ENCODE results near the gene ERI3. TPM values are rescaled to one million over a fixed set of nuclear protein-coding genes. Genes with fewer than 3 reads are reported as not detected.

The ERI3 gene
- total RNA-seq, 1 experiment from 2014 or later: 74.2 TPM

DNA sequence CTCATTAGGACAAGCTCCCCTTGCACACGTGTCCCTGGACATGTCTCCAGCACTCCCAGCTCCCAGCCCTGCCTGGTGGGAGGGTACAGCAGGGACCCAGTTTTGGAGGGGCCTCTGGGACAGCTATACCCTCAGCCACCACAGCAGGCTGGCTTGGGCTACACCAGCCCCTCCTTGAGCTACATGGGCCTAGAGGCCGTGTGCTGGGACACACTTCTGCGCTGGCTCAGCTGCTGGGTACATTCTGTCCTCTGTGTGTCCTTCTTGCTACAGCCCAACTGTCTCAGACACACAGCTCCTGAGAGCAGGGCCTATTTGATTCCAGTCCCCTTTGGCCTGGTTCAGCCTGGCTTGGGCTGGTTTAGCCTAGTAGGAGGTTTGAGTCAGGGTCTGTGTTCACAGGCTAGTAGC, 115.1 kb downstream of the ERI3 start (continued):
- no peak for TF ChIP-seq REST (IDR thresholded peaks at IDR 0.05; ENCODE audit: low read depth)
- TF ChIP-seq YY1 (IDR thresholded peaks at IDR 0.05; ENCODE audit: extremely low read depth, insufficient replicate concordance, low read depth, low read length): no peak
- TF ChIP-seq CTCF (IDR thresholded peaks at IDR 0.05 in 2 of 3, conservative IDR thresholded peaks at IDR 0.05 in 1 of 3; ENCODE audit: borderline replicate concordance in 1 of 3, insufficient read depth in 1 of 3, low read depth in 2 of 3, low read length in 2 of 3): no peak
- TF ChIP-seq POLR2AphosphoS5 (IDR thresholded peaks at IDR 0.05; ENCODE audit: low read depth, low read length): no peak

- Histone ChIP-seq H4K20me1 (ENCODE audit: insufficient read depth) (no peaks in the 10 kb centered on the region), H3K4me3 (replicated peaks in 1 of 2; ENCODE audit: low read depth in 1 of 2, low read length in 2 of 2) (no peak overlapping the region), H3K27me3 (ENCODE audit: insufficient read depth, low read length) (no peaks in the 10 kb centered on the region), H3K9ac (ENCODE audit: low read length) (no peak overlapping the region), H3K79me2 (ENCODE audit: insufficient read depth, low read length) (no peaks in the 10 kb centered on the region), H3K27ac (ENCODE audit: low read depth, low read length) (peak overlapping the region; percentile 36; the same call in 1 of the 2 replicates), H3K4me2 (ENCODE audit: low read length) (no peak overlapping the region), H3K4me1 (ENCODE audit: control insufficient read depth in 1 of 2, insufficient read depth in 2 of 2, low read length in 2 of 2) (peaks cover 19 to 22% of the 10 kb centered on the region in 2 experiments), H3K9me3 (ENCODE audit: control insufficient read depth in 1 of 2, insufficient read depth in 1 of 2, low read depth in 1 of 2, low read length in 2 of 2) (no peaks in the 10 kb centered on the region), H3K36me3 (ENCODE audit: control insufficient read depth in 1 of 2, insufficient read depth in 2 of 2, low read length in 2 of 2) (0 out of 4 replicates have a peak, but pooled peaks cover 0 to 5% of the 10 kb centered on the region in 2 experiments), H3K9me2 (ENCODE audit: insufficient read depth) (no peaks in the 10 kb centered on the region), H2AFZ (ENCODE audit: low read depth, low read length, poor library complexity, severe bottlenecking) (no peak overlapping the region)
- DNase-seq (ENCODE audit: low read depth, low spot score) (no peak), ATAC-seq (no peak)
- CTCF ChIA-PET: interaction anchor here (1.2 kb wide), 1 partner anchor 28 kb away, joined by 3 read pairs; no protein-coding TSS in a partner anchor
- POLR2A ChIA-PET: no interaction called here
- RAD21 ChIA-PET (ENCODE audit: low non-redundant PET in 1 of 2, low total read pairs in 2 of 2, uncharacterized antibody in 2 of 2, unreplicated experiment in 2 of 2): no interaction called here
- no TSS peak for BruUV-seq (replicated peaks)
- intact Hi-C loops (cut with micrococcal nuclease): loop anchor here (5.0 kb wide), 1 partner anchor 147 kb away; no protein-coding TSS in a partner anchor
- TF ChIP-seq SP1 (IDR thresholded peaks at IDR 0.05; ENCODE audit: low read depth) (no peak), POLR2A (IDR thresholded peaks at IDR 0.05; ENCODE audit: borderline replicate concordance, extremely low read depth, insufficient read depth, insufficient read length) (no peak), JUND (IDR thresholded peaks at IDR 0.05) (no peak), SIN3A (IDR thresholded peaks at IDR 0.05; ENCODE audit: low read depth) (no peak), POLR2AphosphoS5 (IDR thresholded peaks at IDR 0.05; ENCODE audit: low read depth, low read length) (no peak), YY1 (IDR thresholded peaks at IDR 0.05; ENCODE audit: extremely low read depth, insufficient replicate concordance, low read depth, low read length) (no peak), CTCF (IDR thresholded peaks at IDR 0.05 in 2 of 3, conservative IDR thresholded peaks at IDR 0.05 in 1 of 3; ENCODE audit: borderline replicate concordance in 1 of 3, insufficient read depth in 1 of 3, low read depth in 2 of 3, low read length in 2 of 3) (no peak), RAD21 (IDR thresholded peaks at IDR 0.05; ENCODE audit: low read depth) (no peak), CBX3 (IDR thresholded peaks at IDR 0.05; ENCODE audit: low read depth) (no peak)
- TF ChIP-seq, protein P1, sequence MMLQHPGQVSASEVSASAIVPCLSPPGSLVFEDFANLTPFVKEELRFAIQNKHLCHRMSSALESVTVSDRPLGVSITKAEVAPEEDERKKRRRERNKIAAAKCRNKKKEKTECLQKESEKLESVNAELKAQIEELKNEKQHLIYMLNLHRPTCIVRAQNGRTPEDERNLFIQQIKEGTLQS (IDR thresholded peaks at IDR 0.05): no peak
- TF ChIP-seq, protein P2, sequence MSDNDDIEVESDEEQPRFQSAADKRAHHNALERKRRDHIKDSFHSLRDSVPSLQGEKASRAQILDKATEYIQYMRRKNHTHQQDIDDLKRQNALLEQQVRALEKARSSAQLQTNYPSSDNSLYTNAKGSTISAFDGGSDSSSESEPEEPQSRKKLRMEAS (IDR thresholded peaks at IDR 0.05): no peak
Observed at GRCh38 chr1:44239331-44239960, 115.6 kb downstream of the ERI3 start.

Measured in HCT116 (cell line).